Ureter (tissue), 1 donor: ENCODE data around the gene G6PC1. TPM values are rescaled to one million over a fixed set of nuclear protein-coding genes. Genes with fewer than 3 reads are reported as not detected.
"Not testable (repeated sequence)": the region's sequence is repeated elsewhere in the genome, so short reads cannot be mapped to it uniquely, and the experiment has no call there.

Source experiments
- DNase-seq: peaks from one replicate; pipeline ENCODE4 v3.0.0-alpha.2; 2020; ENCODE audit warnings: low spot score
- total RNA-seq: library from RNA; stranded (reverse); gene quantifications from one replicate; pipeline ENCODE4 v1.2.4, GENCODE V29; 2023
- donor health status: DM: yes; HTN: yes; CAD: no.

Gene G6PC1
- total RNA-seq, 1 donor from 2014 or later = not detected

DNA sequence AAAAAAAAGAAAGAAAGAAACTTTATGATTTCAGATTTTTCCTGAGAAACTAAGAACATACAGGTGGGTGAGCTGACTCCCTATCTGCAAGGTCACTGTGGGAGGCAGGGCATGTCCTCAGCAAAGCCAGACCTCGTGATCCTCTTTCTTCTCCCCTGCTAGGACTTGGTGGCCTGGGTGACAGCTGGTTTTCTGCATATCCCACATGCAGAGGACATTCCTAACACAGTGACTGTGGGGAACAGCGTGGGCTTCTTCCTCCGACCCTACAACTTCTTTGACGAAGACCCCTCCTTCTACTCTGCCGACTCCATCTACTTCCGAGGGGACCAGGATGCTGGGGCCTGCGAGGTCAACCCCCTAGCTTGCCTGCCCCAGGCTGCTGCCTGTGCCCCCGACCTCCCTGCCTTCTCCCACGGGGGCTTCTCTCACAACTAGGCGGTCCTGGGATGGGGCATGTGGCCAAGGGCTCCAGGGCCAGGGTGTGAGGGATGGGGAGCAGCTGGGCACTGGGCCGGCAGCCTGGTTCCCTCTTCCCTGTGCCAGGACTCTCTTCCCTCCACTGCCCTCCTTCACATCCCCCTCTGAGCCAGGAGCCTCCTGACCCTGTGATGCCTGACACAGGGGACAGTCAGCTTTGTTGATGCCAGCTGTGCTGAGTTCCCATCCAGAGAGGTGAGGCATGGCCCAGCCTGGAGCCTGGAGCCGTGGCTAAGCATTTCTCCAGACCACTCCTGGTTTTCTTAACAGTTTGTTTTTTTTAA, 26.5 kb upstream of the G6PC1 start:
- DNase-seq = not testable (repeated sequence)

DNA sequence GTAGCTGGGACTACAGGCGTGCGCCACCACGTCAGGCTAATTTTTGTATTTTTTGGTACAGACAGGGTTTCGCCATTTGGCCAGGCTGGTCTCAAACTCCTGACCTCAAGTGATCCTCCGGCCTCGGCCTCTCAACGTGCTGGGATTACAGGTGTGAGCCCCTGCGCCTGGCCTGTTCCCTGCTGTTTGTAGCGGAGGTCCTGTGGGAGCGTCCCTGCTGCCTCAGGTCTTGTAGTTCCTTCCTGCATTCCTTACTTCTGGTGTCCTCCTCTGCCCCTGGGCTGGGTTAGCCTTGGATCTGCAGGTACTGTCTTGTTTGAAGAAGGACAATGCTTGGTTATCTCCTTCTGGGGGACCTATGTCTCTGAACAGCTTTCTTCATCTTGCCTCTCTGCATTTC, 23.6 kb upstream of the G6PC1 start:
- DNase-seq = no peak

DNA sequence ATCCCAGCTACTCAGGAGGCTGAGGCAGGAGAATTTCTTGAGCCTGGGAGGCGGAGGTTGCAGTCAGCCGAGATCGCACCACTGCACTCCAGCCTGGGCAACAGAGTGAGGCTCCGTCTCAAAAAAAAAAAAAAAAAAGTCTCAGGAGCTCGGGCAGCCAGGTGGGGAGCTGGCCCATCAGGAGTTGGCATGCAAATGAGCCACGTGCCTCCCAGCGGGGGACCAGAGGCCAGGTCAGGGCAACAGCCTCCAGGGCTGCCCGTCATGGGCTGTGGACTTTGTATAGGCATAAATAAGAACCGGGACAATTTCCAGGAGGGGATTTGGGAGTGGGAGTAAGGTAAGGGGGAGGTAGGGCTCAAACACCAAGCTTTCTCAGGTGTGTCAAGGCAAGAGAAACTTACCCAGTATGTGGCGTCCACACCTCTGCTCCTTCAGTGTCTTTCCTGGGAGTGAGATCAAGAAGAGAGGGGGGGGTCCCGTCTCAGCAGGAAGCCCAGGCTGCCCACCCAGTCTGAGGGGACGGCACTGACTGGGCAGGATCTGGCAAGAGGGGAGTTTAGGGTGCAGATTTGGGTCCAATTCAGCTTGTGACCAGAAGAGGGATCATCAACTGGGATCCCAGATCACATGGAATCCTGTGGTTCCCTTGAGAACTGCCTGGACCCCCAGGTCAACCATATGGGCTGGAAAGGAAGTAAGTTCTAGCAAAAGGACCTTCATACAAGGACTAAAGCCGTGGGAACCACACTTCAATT, 22.3 kb upstream of the G6PC1 start:
- no peak for DNase-seq

DNA sequence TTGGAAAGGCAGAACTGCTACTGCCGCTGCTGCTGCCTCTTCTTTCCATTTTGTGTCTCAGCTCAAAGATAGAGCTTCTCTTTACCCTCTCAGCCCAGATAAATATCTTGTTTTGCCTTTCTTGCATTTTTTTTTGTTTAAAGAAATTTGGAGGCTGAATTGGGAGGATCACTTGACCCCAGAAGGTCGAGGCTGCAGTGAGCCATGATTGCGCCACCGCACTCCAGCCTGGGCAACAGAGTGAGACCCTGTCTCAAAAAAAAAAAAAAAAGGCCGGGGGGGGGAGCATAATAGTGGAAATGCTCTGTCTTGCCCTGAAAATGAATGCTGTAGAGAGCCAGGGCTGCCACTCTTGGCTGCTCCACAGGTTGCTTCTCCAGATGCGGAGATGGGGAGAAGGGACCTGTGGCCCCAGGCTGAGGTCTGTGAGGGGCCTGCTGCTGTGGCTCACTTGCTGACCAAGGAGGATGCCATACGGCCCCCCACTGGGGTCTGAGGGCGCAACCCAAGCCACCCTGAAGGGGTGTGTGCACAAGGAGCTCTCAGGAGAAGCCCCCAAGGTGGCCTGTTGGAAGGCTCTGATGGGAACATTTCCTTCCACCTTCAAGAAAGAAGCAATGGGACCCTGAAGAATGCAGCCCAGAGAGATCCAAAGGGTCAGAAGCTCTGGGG, 21.5 kb upstream of the G6PC1 start:
- DNase-seq = no peak

DNA sequence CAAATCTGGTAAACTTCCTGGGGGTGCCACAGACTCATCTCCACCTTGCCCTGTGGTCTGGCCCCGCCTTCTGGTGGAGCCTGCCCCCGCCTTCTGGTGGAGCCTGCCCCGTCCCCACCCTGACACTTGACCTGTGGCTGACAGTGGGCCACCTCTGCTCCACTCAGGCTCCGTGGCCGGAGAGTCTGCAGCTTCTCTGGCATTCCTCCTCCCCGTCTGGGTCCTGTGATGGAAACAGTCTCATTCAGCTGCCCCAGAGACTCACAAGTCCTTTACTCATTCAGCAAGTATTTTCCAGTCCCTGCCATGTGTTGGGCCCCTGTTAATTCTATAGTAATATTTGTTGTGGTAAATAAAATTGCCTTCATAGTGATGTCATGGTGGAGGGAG, 21.0 kb upstream of the G6PC1 start:
- no peak for DNase-seq

DNA sequence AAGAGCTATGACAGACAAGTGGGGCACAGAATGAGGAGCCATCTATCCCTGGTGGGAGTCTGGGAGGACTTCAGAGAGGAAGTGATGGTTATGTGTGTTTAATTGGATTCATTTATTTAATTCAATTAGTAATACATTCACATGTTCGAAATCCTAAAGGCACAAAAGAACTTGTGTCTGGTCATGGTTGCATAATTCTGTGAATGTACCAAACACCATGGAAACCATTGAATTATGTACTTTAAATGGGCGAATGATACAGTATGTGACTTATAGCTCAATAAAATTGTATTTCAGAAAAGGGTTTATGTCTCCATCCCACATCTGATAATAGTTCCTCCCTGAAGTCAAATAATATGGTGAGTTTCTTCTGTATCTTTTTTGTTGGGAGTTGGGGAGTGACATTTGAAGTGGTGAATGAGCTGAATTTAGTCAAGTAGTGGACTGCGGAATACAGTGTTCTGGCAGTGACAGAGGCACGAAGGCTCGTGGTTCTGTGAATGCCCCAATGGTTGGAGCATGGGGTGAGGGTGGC, 19.8 kb upstream of the G6PC1 start:
- DNase-seq = no peak

DNA sequence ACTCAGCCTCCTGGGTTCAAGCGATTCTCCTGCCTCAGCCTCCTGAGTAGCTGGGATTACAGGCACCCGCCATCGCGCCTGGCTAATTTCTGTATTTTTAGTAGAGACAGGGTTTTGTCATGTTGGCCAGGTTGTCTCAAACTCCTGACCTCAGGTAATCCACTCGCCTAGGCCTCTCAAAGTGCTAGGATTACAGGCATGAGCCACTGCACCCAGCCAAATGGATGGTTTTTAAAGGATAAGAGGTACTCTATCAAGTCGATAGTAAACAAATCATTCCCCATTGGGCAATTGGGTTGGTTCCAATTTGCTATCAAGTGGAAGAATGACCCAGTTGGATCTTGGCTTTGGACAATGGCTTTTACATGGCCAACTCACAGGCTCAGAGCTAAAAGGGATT, 18.9 kb upstream of the G6PC1 start:
- DNase-seq = not testable (repeated sequence)

DNA sequence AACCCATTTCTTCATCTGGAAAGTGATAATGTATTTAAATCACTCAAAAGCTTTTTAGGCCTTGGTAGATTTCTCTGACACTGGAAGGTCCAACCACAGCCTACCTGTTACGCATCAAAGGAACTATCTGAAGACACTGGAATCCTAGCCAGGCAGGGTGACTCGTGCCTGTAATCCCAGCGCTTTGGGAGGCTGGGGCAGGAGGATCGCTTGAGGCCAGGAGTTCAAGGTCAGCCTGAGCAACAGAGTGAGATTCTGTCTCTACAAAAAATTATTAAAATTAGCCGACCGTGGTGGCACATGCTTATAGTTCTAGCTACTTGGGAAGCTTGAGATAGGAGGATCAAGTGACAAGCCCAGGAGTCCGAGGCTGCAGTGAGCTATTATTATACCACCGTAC, 18.4 kb upstream of the G6PC1 start:
- no peak for DNase-seq

DNA sequence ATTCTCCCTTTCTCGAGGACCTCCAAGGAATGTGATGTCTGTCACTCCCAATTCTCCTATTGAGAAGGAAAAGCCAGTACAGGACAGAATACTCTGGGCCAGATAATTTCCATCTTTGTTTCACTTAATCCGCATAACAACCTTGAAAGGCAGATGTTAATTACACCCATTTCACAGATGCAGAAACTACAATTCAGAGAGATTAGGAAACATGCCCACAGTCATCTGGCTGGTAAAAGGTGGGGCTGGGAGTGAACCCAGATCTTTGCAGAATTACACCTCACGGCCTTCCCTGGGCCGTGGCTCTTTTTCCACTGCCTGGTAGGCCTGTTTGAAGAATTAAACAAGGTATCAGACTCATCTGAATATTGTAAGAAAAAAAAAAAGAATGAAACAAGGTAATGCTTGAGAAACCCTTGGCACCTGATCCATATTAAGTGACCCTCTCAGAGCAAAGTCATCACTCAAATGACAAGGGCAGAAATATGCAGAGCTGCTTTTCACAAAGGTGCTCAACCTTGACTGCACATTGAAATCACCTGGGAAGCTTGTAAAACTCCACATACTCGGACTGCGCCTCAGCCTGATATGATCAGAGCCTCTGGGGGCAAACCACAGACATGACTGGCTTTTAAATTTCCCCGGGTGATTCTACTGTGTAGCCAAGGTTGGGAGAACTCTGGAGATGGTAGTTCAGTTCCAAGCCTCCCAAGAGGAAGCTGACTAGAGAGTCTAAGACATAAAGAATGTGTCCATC, 16.6 kb upstream of the G6PC1 start:
- DNase-seq = no peak

DNA sequence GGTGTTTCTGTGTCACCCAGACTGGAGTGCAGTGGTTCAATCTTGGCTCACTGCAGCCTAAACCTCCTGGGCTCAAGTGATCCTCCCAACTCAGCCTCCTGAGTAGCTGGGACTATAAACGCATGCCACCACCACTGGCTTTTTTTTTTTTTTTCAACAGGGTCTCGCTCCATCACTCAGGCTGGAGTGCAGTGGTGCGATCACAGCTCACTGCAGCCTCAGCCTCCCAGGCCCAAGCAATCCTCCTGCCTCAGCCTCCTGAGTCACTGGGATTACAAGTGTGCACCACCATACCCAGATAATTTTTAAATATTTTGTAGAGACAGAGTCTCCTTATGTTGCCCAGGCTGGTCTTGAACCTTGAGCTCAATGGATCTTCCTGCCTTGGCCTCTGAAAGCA, 14.8 kb upstream of the G6PC1 start:
- DNase-seq = not testable (repeated sequence)

DNA sequence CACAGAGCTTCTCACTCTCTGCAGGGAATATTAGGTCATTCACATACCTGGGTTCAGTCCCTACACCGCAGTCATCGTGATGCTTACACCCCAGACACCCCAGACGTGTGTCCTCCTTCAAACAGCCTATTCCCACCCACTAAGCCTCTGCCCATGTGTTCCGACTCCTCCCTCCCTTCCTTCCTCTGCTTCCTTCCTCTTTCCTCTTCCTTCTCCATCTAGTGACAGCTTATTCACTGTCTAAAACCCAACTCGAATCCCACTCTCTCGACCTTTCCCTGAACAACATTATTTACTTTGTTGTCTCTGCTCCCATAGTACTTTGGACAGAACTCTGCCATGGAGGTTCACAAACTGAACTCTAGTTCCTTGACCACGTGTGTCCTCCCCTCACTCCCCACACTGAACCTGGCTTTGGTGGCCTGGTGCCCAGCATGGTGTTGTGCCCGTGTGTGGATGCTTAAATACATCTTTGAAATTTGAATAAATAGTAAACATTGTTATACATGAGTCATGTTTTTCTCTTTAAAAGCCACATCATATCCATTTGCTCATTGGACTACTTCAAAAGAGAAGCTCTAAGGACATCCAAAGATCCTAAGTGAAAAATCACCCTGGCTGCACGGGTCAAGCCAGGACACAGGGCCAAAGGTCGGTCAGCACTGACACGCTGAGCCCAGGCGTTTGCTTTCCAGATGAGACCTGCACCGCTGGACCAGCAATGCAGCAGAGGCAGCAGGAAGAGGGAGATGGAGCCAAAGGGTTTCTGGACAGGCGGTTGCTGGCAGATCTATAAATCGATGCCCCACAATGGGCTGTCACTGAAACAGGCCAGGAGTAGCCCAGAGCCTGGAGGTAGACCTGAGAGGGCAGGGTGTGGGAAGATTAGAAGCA, 14.1 kb upstream of the G6PC1 start:
- no peak for DNase-seq

DNA sequence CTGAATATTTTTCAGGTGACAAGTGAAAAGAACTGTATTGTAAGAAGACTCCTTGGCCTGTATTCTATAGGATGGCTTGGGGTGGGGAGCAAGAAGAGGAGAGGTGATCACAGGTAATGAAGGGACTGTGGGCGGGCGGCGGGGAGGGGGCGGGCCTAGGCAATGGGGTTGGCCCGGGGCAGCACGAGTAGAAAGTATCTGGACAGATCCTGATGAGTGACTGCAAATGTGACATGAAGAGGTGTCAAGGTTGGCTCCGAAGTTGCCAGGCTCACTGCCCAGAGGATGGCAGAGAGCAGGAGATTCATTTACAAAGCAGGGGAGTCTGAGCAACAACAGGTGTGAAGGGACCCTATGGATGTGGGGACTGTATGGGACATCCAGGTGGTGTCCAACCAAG, 10.8 kb upstream of the G6PC1 start:
- no peak for DNase-seq

DNA sequence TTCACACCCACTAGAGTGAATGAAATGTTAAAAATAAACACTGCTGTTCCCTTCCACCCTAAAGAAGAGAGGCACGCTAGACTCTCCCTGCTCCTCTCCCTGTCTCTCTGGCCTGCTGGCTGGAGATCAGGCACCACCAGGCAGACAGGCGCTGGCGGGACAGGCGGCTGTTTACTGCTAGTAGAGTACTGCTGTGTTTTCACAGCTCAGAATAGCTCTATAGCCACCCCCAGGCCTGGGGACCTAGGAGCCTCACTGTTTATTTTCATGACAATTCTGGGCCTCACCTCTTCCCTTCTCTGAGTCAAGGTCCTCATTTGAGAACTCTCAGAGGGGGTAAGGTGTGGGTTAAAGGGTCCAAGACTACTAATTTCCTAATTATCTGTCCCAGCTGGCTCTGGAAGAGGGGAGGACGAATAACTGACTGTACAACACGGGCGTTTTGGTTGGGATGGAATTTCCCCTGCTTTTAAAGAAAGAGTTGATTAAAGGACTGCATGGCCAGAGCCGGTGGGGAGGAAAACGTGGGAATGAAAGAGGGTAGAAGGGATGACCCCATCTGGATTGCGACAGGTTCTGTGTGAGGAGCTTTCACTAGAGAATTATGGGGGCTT, 9.0 kb upstream of the G6PC1 start:
- no peak for DNase-seq

DNA sequence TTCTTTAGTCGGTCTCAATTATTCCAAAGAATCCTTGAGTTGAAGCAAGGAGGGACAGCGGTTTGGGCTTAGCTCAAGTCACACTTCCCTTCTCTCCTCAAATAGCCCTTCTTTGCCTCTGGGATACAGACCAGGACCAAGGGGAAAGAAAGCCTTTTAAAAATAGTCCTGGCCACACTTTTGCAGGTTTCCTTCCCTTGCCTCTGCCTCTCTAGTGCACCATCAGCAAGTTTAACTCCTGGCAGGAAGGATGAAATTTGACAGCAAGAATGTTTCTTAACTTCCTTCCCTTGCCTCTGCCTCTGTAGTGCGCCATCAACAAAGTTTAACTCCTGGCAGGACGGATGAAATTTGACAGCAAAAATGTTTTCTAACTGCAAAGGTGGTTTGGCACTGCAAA, 7.2 kb upstream of the G6PC1 start:
- DNase-seq = no peak

DNA sequence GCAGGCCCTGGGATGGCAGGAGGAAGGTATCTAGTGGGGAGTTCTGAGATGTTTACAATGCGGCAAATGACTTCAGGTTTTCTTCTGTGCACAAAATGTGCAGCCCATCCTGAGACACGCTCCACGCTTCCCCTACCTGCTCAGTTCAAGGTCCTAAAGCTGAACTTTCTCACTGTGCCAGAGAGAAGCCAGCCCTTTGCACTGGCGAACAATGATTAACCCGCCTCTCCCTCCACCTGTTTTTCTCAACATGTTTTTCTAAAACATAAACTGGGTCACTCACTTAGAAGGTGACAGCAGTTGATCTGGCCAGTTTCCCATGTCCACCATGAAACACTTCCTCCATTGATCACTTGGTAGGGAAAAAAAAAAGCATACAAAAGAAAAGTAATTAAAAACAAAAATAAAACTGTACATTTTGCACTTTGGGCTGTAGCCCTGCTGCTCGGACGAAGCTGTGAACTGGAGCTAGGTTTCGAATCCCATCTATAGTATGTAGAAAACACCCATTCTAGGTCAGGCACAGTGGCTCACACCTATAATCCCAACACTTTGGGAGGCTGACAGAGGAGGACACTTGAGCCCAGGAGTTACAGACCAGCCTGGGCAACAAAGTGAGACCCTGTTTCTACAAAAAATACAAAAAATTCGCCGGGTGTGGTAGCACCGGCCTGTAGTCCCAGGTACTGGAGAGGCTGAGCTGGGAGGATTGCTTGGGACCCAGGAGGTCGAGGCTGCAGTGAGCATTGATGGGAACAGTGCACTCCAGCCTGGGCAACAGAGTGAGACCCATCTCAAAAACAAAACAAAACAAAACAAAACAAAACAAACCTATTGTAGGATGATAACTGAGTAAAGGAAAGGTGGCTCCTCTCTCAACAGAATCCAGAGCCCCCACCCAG, 6.1 kb upstream of the G6PC1 start:
- DNase-seq = no peak

DNA sequence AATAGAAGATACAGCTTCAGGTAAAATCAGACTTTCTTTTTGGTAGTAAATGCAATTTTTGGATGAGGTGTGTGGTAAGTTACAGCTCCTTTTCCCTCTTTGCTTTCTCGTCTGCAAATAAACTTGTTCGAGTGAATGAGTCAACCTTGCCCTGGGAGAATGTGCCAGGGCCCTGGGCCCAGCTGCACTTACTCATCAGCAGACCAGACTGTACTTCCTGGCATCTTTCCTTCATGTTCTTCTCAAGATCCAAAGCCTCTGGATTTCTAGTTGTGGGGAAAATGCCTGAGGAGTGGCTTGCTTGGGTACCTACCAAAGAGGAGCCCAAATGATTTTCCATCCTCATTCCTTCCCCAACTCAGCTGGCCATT, 5.4 kb upstream of the G6PC1 start:
- peak; percentile 54 for DNase-seq

DNA sequence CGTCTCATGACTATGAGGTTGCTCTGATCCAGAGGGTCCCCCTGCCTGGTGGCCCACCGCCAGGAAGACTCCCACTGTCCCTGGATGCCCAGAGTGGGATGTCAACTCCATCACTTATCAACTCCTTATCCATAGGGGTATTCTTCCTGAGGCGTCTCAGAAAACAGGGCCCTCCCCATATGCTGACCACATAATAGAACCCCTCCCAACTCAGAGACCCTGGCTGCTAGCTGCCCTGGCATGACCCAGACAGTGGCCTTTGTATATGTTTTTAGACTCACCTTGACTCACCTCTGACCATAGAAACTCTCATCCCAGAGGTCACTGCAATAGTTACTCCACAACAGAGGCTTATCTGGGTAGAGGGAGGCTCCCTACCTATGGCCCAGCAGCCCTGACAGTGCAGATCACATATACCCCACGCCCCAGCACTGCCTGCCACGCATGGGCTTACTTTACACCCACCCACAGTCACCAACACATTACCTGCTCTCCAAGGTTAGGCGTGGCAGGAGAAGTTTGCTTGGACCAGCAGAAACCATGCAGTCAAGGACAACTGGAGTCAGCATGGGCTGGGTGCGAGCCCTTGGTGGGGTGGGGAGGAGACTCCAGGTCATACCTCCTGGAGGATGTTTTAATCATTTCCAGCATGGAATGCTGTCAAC, 2.3 kb upstream of the G6PC1 start:
- no peak for DNase-seq

DNA sequence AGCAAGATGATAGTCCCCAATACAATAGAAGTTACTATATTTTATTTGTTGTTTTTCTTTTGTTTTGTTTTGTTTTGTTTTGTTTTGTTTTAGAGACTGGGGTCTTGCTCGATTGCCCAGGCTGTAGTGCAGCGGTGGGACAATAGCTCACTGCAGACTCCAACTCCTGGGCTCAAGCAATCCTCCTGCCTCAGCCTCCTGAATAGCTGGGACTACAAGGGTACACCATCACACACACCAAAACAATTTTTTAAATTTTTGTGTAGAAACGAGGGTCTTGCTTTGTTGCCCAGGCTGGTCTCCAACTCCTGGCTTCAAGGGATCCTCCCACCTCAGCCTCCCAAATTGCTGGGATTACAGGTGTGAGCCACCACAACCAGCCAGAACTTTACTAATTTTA, 618 bp upstream of the G6PC1 start:
- not testable (repeated sequence) for DNase-seq
